ENCODE data around the gene LENG8. TPM values are rescaled to one million over a fixed set of nuclear protein-coding genes. Genes with fewer than 3 reads are reported as not detected.

LENG8 gene
- total RNA-seq, 1 donor = 123 TPM

GRCh38 chr19:54418930-54419800 lies 29.8 kb upstream of the LENG8 start:
- Histone ChIP-seq H3K4me3 (ENCODE audit: low read length) (no peak overlapping the region), H3K9me3 (ENCODE audit: low read depth, low read length) (no peaks in the 10 kb centered on the region), H3K27me3 (ENCODE audit: insufficient read depth, low read length) (peaks cover 21% of the 10 kb centered on the region), H3K4me1 (ENCODE audit: insufficient read depth, low read length) (peaks cover 11% of the 10 kb centered on the region)

- H3K4me3 ChIP-seq (ENCODE audit: low read length) = no peak overlapping the region
- H3K4me1 ChIP-seq (ENCODE audit: insufficient read depth, low read length) = peaks cover 11% of the 10 kb centered on the region
- no peaks in the 10 kb centered on the region for H3K9me3 ChIP-seq (ENCODE audit: low read depth, low read length)
- peaks cover 12% of the 10 kb centered on the region for H3K27me3 ChIP-seq (ENCODE audit: insufficient read depth, low read length)
These were observed 29.0 kb upstream of the LENG8 start for GRCh38 chr19:54420068-54420382.

GRCh38 chr19:54420383-54421168 lies 28.4 kb upstream of the LENG8 start:
- Histone ChIP-seq H3K9me3 (ENCODE audit: low read depth, low read length) (no peaks in the 10 kb centered on the region), H3K4me1 (ENCODE audit: insufficient read depth, low read length) (peaks cover 11% of the 10 kb centered on the region), H3K4me3 (ENCODE audit: low read length) (no peak overlapping the region), H3K27me3 (ENCODE audit: insufficient read depth, low read length) (peaks cover 11% of the 10 kb centered on the region)

GRCh38 chr19:54421169-54421516 lies 27.9 kb upstream of the LENG8 start:
- peaks cover 7% of the 10 kb centered on the region for H3K27me3 ChIP-seq (ENCODE audit: insufficient read depth, low read length)
- H3K9me3 ChIP-seq (ENCODE audit: low read depth, low read length) = no peaks in the 10 kb centered on the region
- H3K4me3 ChIP-seq (ENCODE audit: low read length) = no peak overlapping the region
- peaks cover 11% of the 10 kb centered on the region for H3K4me1 ChIP-seq (ENCODE audit: insufficient read depth, low read length)

- Histone ChIP-seq H3K27me3 (ENCODE audit: insufficient read depth, low read length) (peaks cover 4% of the 10 kb centered on the region), H3K4me1 (ENCODE audit: insufficient read depth, low read length) (peaks cover 11% of the 10 kb centered on the region), H3K9me3 (ENCODE audit: low read depth, low read length) (no peaks in the 10 kb centered on the region), H3K4me3 (ENCODE audit: low read length) (no peak overlapping the region)
These were observed 27.5 kb upstream of the LENG8 start for GRCh38 chr19:54421521-54421920.

- Histone ChIP-seq H3K27me3 (ENCODE audit: insufficient read depth, low read length) (peaks cover 2% of the 10 kb centered on the region), H3K9me3 (ENCODE audit: low read depth, low read length) (no peaks in the 10 kb centered on the region), H3K4me3 (ENCODE audit: low read length) (no peak overlapping the region), H3K4me1 (ENCODE audit: insufficient read depth, low read length) (peaks cover 11% of the 10 kb centered on the region)
These were observed 26.9 kb upstream of the LENG8 start for GRCh38 chr19:54422136-54422535.

GRCh38 chr19:54424201-54424600 lies 24.8 kb upstream of the LENG8 start:
- Histone ChIP-seq H3K9me3 (ENCODE audit: low read depth, low read length) (no peaks in the 10 kb centered on the region), H3K4me1 (ENCODE audit: insufficient read depth, low read length) (no peaks in the 10 kb centered on the region), H3K4me3 (ENCODE audit: low read length) (no peak overlapping the region), H3K27me3 (ENCODE audit: insufficient read depth, low read length) (no peaks in the 10 kb centered on the region)

- Histone ChIP-seq H3K27me3 (ENCODE audit: insufficient read depth, low read length) (peaks cover 3% of the 10 kb centered on the region), H3K9me3 (ENCODE audit: low read depth, low read length) (no peaks in the 10 kb centered on the region), H3K4me1 (ENCODE audit: insufficient read depth, low read length) (no peaks in the 10 kb centered on the region), H3K4me3 (ENCODE audit: low read length) (no peak overlapping the region)
These were observed 24.2 kb upstream of the LENG8 start for GRCh38 chr19:54424660-54425381.

- Histone ChIP-seq H3K9me3 (ENCODE audit: low read depth, low read length) (no peaks in the 10 kb centered on the region), H3K4me1 (ENCODE audit: insufficient read depth, low read length) (no peaks in the 10 kb centered on the region), H3K4me3 (ENCODE audit: low read length) (no peak overlapping the region), H3K27me3 (ENCODE audit: insufficient read depth, low read length) (peaks cover 3% of the 10 kb centered on the region)
These were observed 23.6 kb upstream of the LENG8 start for GRCh38 chr19:54425382-54425723.

- no peaks in the 10 kb centered on the region for H3K4me1 ChIP-seq (ENCODE audit: insufficient read depth, low read length)
- no peaks in the 10 kb centered on the region for H3K9me3 ChIP-seq (ENCODE audit: low read depth, low read length)
- peaks cover 8% of the 10 kb centered on the region for H3K27me3 ChIP-seq (ENCODE audit: insufficient read depth, low read length)
- no peak overlapping the region for H3K4me3 ChIP-seq (ENCODE audit: low read length)
These were observed 22.6 kb upstream of the LENG8 start for GRCh38 chr19:54426291-54426931.

GRCh38 chr19:54427586-54427985 lies 21.4 kb upstream of the LENG8 start:
- Histone ChIP-seq H3K9me3 (ENCODE audit: low read depth, low read length) (no peaks in the 10 kb centered on the region), H3K4me3 (ENCODE audit: low read length) (no peak overlapping the region), H3K4me1 (ENCODE audit: insufficient read depth, low read length) (no peaks in the 10 kb centered on the region), H3K27me3 (ENCODE audit: insufficient read depth, low read length) (peaks cover 9% of the 10 kb centered on the region)

- no peaks in the 10 kb centered on the region for H3K4me1 ChIP-seq (ENCODE audit: insufficient read depth, low read length)
- peaks cover 9% of the 10 kb centered on the region for H3K27me3 ChIP-seq (ENCODE audit: insufficient read depth, low read length)
These were observed 20.4 kb upstream of the LENG8 start for GRCh38 chr19:54428323-54429175.

GRCh38 chr19:54429176-54429495 lies 19.9 kb upstream of the LENG8 start:
- Histone ChIP-seq H3K9me3 (ENCODE audit: low read depth, low read length) (no peaks in the 10 kb centered on the region), H3K4me1 (ENCODE audit: insufficient read depth, low read length) (no peaks in the 10 kb centered on the region), H3K4me3 (ENCODE audit: low read length) (no peak overlapping the region), H3K27me3 (ENCODE audit: insufficient read depth, low read length) (peaks cover 9% of the 10 kb centered on the region)

More at GRCh38 chr19:54428323-54429175, 20.4 kb upstream of the LENG8 start:
- Histone ChIP-seq H3K4me3 (ENCODE audit: low read length) (no peak overlapping the region), H3K9me3 (ENCODE audit: low read depth, low read length) (no peaks in the 10 kb centered on the region)

- Histone ChIP-seq H3K4me1 (ENCODE audit: insufficient read depth, low read length) (peaks cover under 1% of the 10 kb centered on the region), H3K4me3 (ENCODE audit: low read length) (no peak overlapping the region), H3K9me3 (ENCODE audit: low read depth, low read length) (no peaks in the 10 kb centered on the region), H3K27me3 (ENCODE audit: insufficient read depth, low read length) (peaks cover 9% of the 10 kb centered on the region)
These were observed 19.3 kb upstream of the LENG8 start for GRCh38 chr19:54429545-54430227.

Measured in mononuclear cell (primary cell).